ENCODE results near the gene MCOLN1.

DNA sequence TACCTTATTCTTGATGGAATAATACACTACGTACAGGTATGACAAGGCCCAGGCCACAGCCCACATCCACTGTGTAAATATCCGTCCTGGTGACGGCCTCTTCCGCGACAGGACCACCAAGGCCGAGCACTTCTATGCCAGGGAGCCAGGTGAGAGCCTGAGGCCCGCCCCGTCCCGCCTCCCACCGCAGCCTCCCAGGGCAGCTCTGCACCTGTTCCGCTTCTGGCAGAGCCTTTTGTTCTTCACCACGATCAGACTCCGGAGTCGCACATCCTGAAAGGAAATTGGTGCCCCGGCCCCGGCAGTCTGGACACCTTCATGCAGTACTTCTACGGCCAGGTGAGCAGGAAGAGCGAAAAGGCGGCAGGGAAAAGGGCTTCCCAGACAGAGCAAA is 17.1 kb upstream of the MCOLN1 start:
- TF ChIP-seq RAD21 (IDR thresholded peaks at IDR 0.05; ENCODE audit: low read length) (no peak), MAFK (IDR thresholded peaks at IDR 0.05; ENCODE audit: low read depth, low read length) (no peak), POLR2A (IDR thresholded peaks at IDR 0.05; ENCODE audit: low read depth, low read length) (no peak), MAZ (IDR thresholded peaks at IDR 0.05; ENCODE audit: borderline replicate concordance, low read depth, low read length) (no peak), SMC3 (IDR thresholded peaks at IDR 0.05; ENCODE audit: low read depth, low read length) (no peak)
- TF ChIP-seq, protein P1, sequence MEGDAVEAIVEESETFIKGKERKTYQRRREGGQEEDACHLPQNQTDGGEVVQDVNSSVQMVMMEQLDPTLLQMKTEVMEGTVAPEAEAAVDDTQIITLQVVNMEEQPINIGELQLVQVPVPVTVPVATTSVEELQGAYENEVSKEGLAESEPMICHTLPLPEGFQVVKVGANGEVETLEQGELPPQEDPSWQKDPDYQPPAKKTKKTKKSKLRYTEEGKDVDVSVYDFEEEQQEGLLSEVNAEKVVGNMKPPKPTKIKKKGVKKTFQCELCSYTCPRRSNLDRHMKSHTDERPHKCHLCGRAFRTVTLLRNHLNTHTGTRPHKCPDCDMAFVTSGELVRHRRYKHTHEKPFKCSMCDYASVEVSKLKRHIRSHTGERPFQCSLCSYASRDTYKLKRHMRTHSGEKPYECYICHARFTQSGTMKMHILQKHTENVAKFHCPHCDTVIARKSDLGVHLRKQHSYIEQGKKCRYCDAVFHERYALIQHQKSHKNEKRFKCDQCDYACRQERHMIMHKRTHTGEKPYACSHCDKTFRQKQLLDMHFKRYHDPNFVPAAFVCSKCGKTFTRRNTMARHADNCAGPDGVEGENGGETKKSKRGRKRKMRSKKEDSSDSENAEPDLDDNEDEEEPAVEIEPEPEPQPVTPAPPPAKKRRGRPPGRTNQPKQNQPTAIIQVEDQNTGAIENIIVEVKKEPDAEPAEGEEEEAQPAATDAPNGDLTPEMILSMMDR (conservative IDR thresholded peaks at IDR 0.05; ENCODE audit: low read depth, low read length) = no peak
- TF ChIP-seq, protein P2, sequence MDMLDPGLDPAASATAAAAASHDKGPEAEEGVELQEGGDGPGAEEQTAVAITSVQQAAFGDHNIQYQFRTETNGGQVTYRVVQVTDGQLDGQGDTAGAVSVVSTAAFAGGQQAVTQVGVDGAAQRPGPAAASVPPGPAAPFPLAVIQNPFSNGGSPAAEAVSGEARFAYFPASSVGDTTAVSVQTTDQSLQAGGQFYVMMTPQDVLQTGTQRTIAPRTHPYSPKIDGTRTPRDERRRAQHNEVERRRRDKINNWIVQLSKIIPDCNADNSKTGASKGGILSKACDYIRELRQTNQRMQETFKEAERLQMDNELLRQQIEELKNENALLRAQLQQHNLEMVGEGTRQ (IDR thresholded peaks at IDR 0.05; ENCODE audit: low read depth, low read length) = no peak

Measured in IMR-90 (cell line).